ENCODE measurements around the gene KLK7. TPM values are rescaled to one million over a fixed set of nuclear protein-coding genes. Genes with fewer than 3 reads are reported as not detected.

Gene KLK7
- total RNA-seq, 2 experiments from 2014 or later, result not detected

DNA sequence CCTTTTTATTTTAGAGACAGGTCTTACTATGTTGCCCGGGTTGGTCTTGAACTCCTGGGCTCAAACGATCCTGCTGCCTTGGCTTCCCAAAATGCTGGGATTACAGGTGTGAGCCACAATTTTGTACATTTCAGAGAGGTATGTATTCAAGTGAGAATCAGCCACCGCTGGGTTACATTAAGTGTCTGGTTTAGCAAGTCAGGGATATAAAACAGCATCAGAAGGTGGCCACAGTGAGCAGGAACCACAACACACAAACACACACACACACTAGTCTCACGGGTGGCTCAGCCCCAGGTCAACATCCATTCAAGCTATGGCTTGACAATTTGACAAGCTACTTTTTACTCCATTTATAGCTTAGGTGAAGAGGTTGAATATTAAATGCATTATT, 51.0 kb downstream of the KLK7 start:
- H3K4me3 Mint-ChIP-seq, result no peak overlapping the region
- H3K27me3 Mint-ChIP-seq, result peaks cover 35% of the 10 kb centered on the region
- no peak overlapping the region for H3K27ac Mint-ChIP-seq
- ATAC-seq (no peak), DNase-seq (no peak)
- H3K9me3 Mint-ChIP-seq, result no peaks in the 10 kb centered on the region
- CTCF ChIA-PET, result interaction anchor here (1.1 to 4.4 kb wide), 2 partner anchors 10 to 162 kb away, joined by 5 to 26 read pairs; no protein-coding TSS in a partner anchor
- POLR2A ChIA-PET, result no interaction called here
- TF ChIP-seq, protein P1, sequence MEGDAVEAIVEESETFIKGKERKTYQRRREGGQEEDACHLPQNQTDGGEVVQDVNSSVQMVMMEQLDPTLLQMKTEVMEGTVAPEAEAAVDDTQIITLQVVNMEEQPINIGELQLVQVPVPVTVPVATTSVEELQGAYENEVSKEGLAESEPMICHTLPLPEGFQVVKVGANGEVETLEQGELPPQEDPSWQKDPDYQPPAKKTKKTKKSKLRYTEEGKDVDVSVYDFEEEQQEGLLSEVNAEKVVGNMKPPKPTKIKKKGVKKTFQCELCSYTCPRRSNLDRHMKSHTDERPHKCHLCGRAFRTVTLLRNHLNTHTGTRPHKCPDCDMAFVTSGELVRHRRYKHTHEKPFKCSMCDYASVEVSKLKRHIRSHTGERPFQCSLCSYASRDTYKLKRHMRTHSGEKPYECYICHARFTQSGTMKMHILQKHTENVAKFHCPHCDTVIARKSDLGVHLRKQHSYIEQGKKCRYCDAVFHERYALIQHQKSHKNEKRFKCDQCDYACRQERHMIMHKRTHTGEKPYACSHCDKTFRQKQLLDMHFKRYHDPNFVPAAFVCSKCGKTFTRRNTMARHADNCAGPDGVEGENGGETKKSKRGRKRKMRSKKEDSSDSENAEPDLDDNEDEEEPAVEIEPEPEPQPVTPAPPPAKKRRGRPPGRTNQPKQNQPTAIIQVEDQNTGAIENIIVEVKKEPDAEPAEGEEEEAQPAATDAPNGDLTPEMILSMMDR (IDR thresholded peaks at IDR 0.05), result no peak
- intact Hi-C loops (cut with micrococcal nuclease), result no loop called here
- H3K4me1 Mint-ChIP-seq (ENCODE audit: low read depth), result no peaks in the 10 kb centered on the region
- no peaks in the 10 kb centered on the region for H3K36me3 Mint-ChIP-seq (ENCODE audit: low read depth)

DNA sequence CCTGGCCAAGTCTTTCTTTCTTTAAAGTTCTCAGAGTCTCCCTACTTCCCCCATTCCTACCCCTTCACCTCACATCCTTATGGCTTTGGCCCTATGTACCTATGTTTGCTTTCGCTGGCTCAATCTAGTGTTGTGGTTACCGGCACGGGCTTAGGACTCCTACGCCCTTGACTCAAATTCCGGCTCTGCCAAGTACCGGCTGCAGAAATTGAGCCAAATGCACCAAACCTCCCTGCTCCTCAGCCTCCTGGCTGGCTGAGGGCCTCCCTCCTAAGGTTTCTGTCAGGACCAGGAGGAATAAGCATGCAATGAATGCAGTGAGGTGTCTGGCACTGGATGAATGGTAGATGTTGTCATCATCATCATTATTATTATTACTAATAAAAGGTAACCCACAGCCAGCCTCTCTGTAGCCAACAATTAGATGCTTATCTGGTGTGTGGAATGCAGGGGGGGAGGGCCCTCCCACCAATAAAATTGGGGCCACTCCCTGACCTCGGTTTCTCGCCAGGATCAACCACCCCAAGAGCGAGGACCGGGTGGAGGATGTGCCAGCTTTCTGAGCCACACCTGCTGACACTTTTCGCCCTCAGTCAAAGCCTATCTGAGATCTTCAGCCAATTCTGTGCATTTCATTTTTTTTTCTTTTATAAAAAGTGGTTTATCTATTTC, 51.6 kb downstream of the KLK7 start:
- TF ChIP-seq, protein P1 (IDR thresholded peaks at IDR 0.05), result no peak
- intact Hi-C loops (cut with micrococcal nuclease), result no loop called here
- Mint-ChIP-seq H3K27me3 (peaks cover 31% of the 10 kb centered on the region), H3K4me1 (ENCODE audit: low read depth) (no peaks in the 10 kb centered on the region), H3K36me3 (ENCODE audit: low read depth) (no peaks in the 10 kb centered on the region), H3K9me3 (no peaks in the 10 kb centered on the region), H3K27ac (no peak overlapping the region), H3K4me3 (no peak overlapping the region)
- no peak for ATAC-seq
- POLR2A ChIA-PET, result no interaction called here
- DNase-seq, result no peak
- CTCF ChIA-PET, result no interaction called here

DNA sequence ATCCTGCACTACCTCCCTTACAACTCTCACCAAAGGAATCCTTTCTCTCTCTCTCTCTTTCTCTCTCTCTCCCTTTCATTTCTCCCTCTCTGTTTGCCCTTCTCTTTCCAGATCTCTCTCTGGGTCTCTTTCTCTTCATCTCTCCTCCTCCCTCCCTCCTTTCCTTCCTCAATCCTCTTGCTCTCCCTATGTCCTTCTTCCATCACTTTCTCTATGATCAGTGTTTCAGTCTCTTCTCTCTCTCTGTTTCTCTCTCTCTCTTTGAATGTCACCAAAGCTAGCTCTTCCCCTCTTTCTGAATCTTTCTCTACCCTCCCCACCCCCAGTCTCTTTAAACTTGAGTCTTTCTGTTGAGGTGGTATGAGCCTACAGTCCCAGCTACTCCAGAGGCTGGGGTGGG, 52.7 kb downstream of the KLK7 start:
- Mint-ChIP-seq H3K27ac (no peak overlapping the region), H3K36me3 (ENCODE audit: low read depth) (no peaks in the 10 kb centered on the region), H3K4me1 (ENCODE audit: low read depth) (no peaks in the 10 kb centered on the region), H3K9me3 (no peaks in the 10 kb centered on the region), H3K27me3 (peaks cover 34% of the 10 kb centered on the region), H3K4me3 (no peak overlapping the region)
- intact Hi-C loops (cut with micrococcal nuclease), result no loop called here
- ChIA-PET CTCF (no interaction called here), POLR2A (interaction anchor here (0.6 kb wide), 1 partner anchor 308 kb away, joined by 3 read pairs; no protein-coding TSS in a partner anchor)
- TF ChIP-seq, protein P1 (IDR thresholded peaks at IDR 0.05), result no peak
- DNase-seq (no peak), ATAC-seq (no peak)

DNA sequence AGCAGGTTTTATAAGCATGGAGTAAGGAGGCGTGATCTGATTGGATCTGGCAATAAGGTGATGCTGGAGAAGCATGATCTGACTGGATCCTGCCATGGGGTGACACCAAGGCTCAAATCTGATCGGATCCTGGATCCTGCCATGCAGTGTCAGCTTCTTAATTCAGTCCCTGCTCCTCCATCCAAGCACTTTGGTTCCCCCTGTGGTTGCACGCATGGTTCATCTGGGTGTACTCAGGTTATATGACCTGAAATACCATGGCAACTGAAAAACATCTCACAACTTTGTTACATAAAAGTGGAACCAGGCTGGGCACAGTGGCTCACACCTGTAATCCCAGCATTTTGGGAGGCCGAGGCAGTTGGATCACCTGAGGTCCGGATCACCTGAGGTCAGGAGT, 54.9 kb downstream of the KLK7 start:
- Mint-ChIP-seq H3K36me3 (ENCODE audit: low read depth) (no peaks in the 10 kb centered on the region), H3K4me1 (ENCODE audit: low read depth) (no peaks in the 10 kb centered on the region), H3K4me3 (no peak overlapping the region), H3K9me3 (no peaks in the 10 kb centered on the region), H3K27ac (no peak overlapping the region), H3K27me3 (peaks cover 32% of the 10 kb centered on the region)
- ChIA-PET POLR2A (no interaction called here), CTCF (interaction anchor here (1.2 to 1.6 kb wide), 3 partner anchors 7 to 168 kb away, joined by 3 to 7 read pairs (median 5); no protein-coding TSS in a partner anchor)
- intact Hi-C loops (cut with micrococcal nuclease), result loop anchor here (5.0 to 10.0 kb wide), 3 partner anchors 124 to 324 kb away; no protein-coding TSS in a partner anchor
- TF ChIP-seq, protein P1 (IDR thresholded peaks at IDR 0.05), result no peak
- DNase-seq (no peak), ATAC-seq (no peak)

Other genes starting within 250 kb of the KLK7 start
- gene GPR32, start 213.5 kb downstream of the KLK7 start, total RNA-seq, result not detected
- not detected for gene ACP4, start 193.5 kb downstream of the KLK7 start, total RNA-seq
- gene KLK1, start 160.1 kb downstream of the KLK7 start, total RNA-seq, result under 1 TPM; 0.65 to 0.83 TPM
- gene KLK15, start 150.3 kb downstream of the KLK7 start, total RNA-seq, result not detected
- not detected for gene KLK3, start 129.0 kb downstream of the KLK7 start, total RNA-seq
- under 1 TPM; 0.51 to 0.90 TPM for gene KLK2, start 110.5 kb downstream of the KLK7 start, total RNA-seq
- not detected for gene KLK4, start 72.5 kb downstream of the KLK7 start, total RNA-seq
- gene KLK5, start 30.9 kb downstream of the KLK7 start, total RNA-seq, result not detected
- gene KLK6, start 14.3 kb downstream of the KLK7 start, total RNA-seq, result not detected
- gene KLK8, start 17.7 kb upstream of the KLK7 start, total RNA-seq, result not detected
- not detected for gene KLK10, start 35.8 kb upstream of the KLK7 start, total RNA-seq
- gene KLK11, start 42.7 kb upstream of the KLK7 start, total RNA-seq, result not detected
- gene KLK12, start 51.1 kb upstream of the KLK7 start, total RNA-seq, result not detected
- gene KLK13, start 81.2 kb upstream of the KLK7 start, total RNA-seq, result not detected
- gene KLK14, start 99.0 kb upstream of the KLK7 start, total RNA-seq, result under 1 TPM; 0.32 to 0.43 TPM
- gene CTU1, start 124.5 kb upstream of the KLK7 start, total RNA-seq, result 10 to 100 TPM; 10.6 to 11.1 TPM
- under 1 TPM; 0.40 to 0.65 TPM for gene SIGLEC9, start 141.0 kb upstream of the KLK7 start, total RNA-seq
- gene SIGLEC7, start 158.4 kb upstream of the KLK7 start, total RNA-seq, result not detected
- under 1 TPM in 1 of 2 experiments, not detected in 1; 0.54 TPM for gene CD33, start 241.2 kb upstream of the KLK7 start, total RNA-seq